ENCODE data around the gene GLA.

GLA gene

GRCh38 chrX:101395789-101396188 lies 11.9 kb downstream of the GLA start:
- no peak overlapping the region for H2AFZ ChIP-seq (ENCODE audit: low read depth, low read length, severe bottlenecking)
- peaks cover 68% of the 10 kb centered on the region for H3F3A ChIP-seq (ENCODE audit: insufficient read depth)
- H3K27me3 ChIP-seq (ENCODE audit: low read length), result no peaks in the 10 kb centered on the region
- no peak overlapping the region for H3K4me2 ChIP-seq (ENCODE audit: low read depth, low read length, poor library complexity, severe bottlenecking)
- no peak overlapping the region for H3K4me3 ChIP-seq (ENCODE audit: insufficient read depth, low read length, poor library complexity, severe bottlenecking)
- no peak for TF ChIP-seq EZH2phosphoT487 (conservative IDR thresholded peaks at IDR 0.05; ENCODE audit: low read length)
- TF ChIP-seq CTCF (IDR thresholded peaks at IDR 0.05; ENCODE audit: insufficient read depth, low read length, poor library complexity, severe bottlenecking), result no peak
- H3K79me2 ChIP-seq (ENCODE audit: insufficient read depth, low read length), result peaks cover 21% of the 10 kb centered on the region
- no peak overlapping the region for H3K27ac ChIP-seq (ENCODE audit: low read depth, low read length)
- H4K20me1 ChIP-seq (ENCODE audit: low read depth, low read length), result no peaks in the 10 kb centered on the region
- H3K9me3 ChIP-seq (ENCODE audit: insufficient read depth, low read length), result no peaks in the 10 kb centered on the region
- peaks cover 16% of the 10 kb centered on the region for H3K36me3 ChIP-seq (ENCODE audit: low read length)
- no peaks in the 10 kb centered on the region for H3K9me2 ChIP-seq (replicated peaks; ENCODE audit: insufficient read depth, low read length)
- no peak overlapping the region for H3K9ac ChIP-seq (ENCODE audit: low read length)

DNA sequence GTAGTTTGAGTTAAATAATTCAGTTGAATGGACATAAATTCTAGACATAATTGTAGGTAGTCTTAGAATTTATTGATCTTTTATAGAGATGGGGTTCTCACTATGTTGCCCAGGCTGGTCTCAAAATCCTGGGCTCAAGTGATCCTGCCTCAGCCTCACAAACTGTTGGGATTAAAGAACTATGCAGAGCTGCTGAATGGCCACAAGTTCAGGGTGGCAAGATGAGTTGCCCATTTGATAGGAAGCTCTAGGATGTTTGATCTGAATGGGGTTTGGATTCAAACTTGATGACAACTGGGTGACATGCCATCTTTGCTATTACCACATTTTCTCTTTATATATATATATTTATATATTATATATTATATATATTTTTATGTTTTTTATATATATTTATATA lies 13.4 kb downstream of the GLA start:
- no peak for TF ChIP-seq CTCF (IDR thresholded peaks at IDR 0.05; ENCODE audit: insufficient read depth, low read length, poor library complexity, severe bottlenecking)
- TF ChIP-seq EZH2phosphoT487 (conservative IDR thresholded peaks at IDR 0.05; ENCODE audit: low read length), result no peak
- peaks cover 68% of the 10 kb centered on the region for H3F3A ChIP-seq (ENCODE audit: insufficient read depth)
- peaks cover 21% of the 10 kb centered on the region for H3K79me2 ChIP-seq (ENCODE audit: insufficient read depth, low read length)
- H3K36me3 ChIP-seq (ENCODE audit: low read length), result peaks cover 16% of the 10 kb centered on the region
- peak overlapping the region; percentile 92 for H3K4me2 ChIP-seq (ENCODE audit: low read depth, low read length, poor library complexity, severe bottlenecking)
- no peaks in the 10 kb centered on the region for H3K9me2 ChIP-seq (replicated peaks; ENCODE audit: insufficient read depth, low read length)
- no peaks in the 10 kb centered on the region for H3K9me3 ChIP-seq (ENCODE audit: insufficient read depth, low read length)
- no peaks in the 10 kb centered on the region for H4K20me1 ChIP-seq (ENCODE audit: low read depth, low read length)
- H2AFZ ChIP-seq (ENCODE audit: low read depth, low read length, severe bottlenecking), result no peak overlapping the region
- no peak overlapping the region for H3K4me3 ChIP-seq (ENCODE audit: insufficient read depth, low read length, poor library complexity, severe bottlenecking)
- H3K9ac ChIP-seq (ENCODE audit: low read length), result no peak overlapping the region
- H3K27me3 ChIP-seq (ENCODE audit: low read length), result no peaks in the 10 kb centered on the region
- no peak overlapping the region for H3K27ac ChIP-seq (ENCODE audit: low read depth, low read length)

GRCh38 chrX:101393530-101394305 lies 14.0 kb downstream of the GLA start:
- Histone ChIP-seq H2AFZ (ENCODE audit: low read depth, low read length, severe bottlenecking) (no peak overlapping the region), H3K27ac (ENCODE audit: low read depth, low read length) (peak overlapping the region; percentile 44; the same call in 1 of the 2 replicates), H3K4me3 (ENCODE audit: insufficient read depth, low read length, poor library complexity, severe bottlenecking) (no peak overlapping the region), H3K27me3 (ENCODE audit: low read length) (no peaks in the 10 kb centered on the region), H3K79me2 (ENCODE audit: insufficient read depth, low read length) (peaks cover 21% of the 10 kb centered on the region), H3K4me2 (ENCODE audit: low read depth, low read length, poor library complexity, severe bottlenecking) (peak overlapping the region; percentile 92), H3K9me3 (ENCODE audit: insufficient read depth, low read length) (no peaks in the 10 kb centered on the region), H3K36me3 (ENCODE audit: low read length) (peaks cover 16% of the 10 kb centered on the region), H3K9me2 (replicated peaks; ENCODE audit: insufficient read depth, low read length) (no peaks in the 10 kb centered on the region), H3K9ac (ENCODE audit: low read length) (no peak overlapping the region), H4K20me1 (ENCODE audit: low read depth, low read length) (no peaks in the 10 kb centered on the region), H3F3A (ENCODE audit: insufficient read depth) (peaks cover 66% of the 10 kb centered on the region)
- TF ChIP-seq CTCF (IDR thresholded peaks at IDR 0.05; ENCODE audit: insufficient read depth, low read length, poor library complexity, severe bottlenecking) (no peak), EZH2phosphoT487 (conservative IDR thresholded peaks at IDR 0.05; ENCODE audit: low read length) (no peak)

All from SU-DHL-6 (cell line).